Epithelial cell of esophagus (primary cell): ENCODE measurements around the gene DNAH7.
"Not testable (repeated sequence)": the region's sequence is repeated elsewhere in the genome, so short reads cannot be mapped to it uniquely, and the experiment has no call there.

Source experiments
- DNase-seq: peaks from one replicate; pipeline ENCODE4 v3.0.0; 2010; ENCODE audit warnings: low read depth
- H3K4me3 ChIP-seq: 2 replicates; pipeline ENCODE4 v1.5.1; 2011; ENCODE audit warnings: mild to moderate bottlenecking, low read length, control low read depth
- CTCF ChIP-seq: IDR thresholded peaks from 2 replicates; pipeline ENCODE4 v1.5.1; 2011; ENCODE audit warnings: low read depth, mild to moderate bottlenecking, low read length, control low read depth, inconsistent platforms; ENCODE audit not compliant: insufficient read depth; ENCODE audit errors: missing control alignments

The DNAH7 gene

GRCh38 chr2:195706161-195706900, 362.3 kb downstream of the DNAH7 start:
- H3K4me3 ChIP-seq, result no peak overlapping the region
- no peak for DNase-seq
- no peak for TF ChIP-seq CTCF

- TF ChIP-seq CTCF, result no peak
- no peak for DNase-seq
- no peak overlapping the region for H3K4me3 ChIP-seq
Measured at GRCh38 chr2:195700480-195700879, 368.2 kb downstream of the DNAH7 start.

GRCh38 chr2:195697681-195698220, 370.9 kb downstream of the DNAH7 start:
- no peak overlapping the region for H3K4me3 ChIP-seq
- no peak for TF ChIP-seq CTCF

GRCh38 chr2:195696012-195696411, 372.6 kb downstream of the DNAH7 start:
- H3K4me3 ChIP-seq, result no peak overlapping the region
- no peak for TF ChIP-seq CTCF
- DNase-seq, result no peak

More at GRCh38 chr2:195697681-195698220, 370.9 kb downstream of the DNAH7 start:
- no peak for DNase-seq

- no peak for TF ChIP-seq CTCF
- H3K4me3 ChIP-seq, result no peak overlapping the region
- DNase-seq, result no peak
Measured at GRCh38 chr2:195695002-195695631, 373.5 kb downstream of the DNAH7 start.

- no peak for TF ChIP-seq CTCF
- no peak overlapping the region for H3K4me3 ChIP-seq
- DNase-seq, result no peak
Measured at GRCh38 chr2:195694553-195694952, 374.1 kb downstream of the DNAH7 start.

GRCh38 chr2:195692531-195692930, 376.1 kb downstream of the DNAH7 start:
- DNase-seq, H3K4me3 ChIP-seq: not testable (repeated sequence)
